Hindlimb muscle (tissue), 1 donor: Measurements from ENCODE around the gene GET3. TPM values are rescaled to one million over a fixed set of nuclear protein-coding genes. Genes with fewer than 3 reads are reported as not detected.
"Not testable (repeated sequence)": the region's sequence is repeated elsewhere in the genome, so short reads cannot be mapped to it uniquely, and the experiment has no call there.

ENCODE experiments used
- DNase-seq: peaks from one replicate; pipeline ENCODE4 v3.0.0-alpha.2; 2013
- polyA plus RNA-seq: library from polyadenylated mRNA; unstranded; fragments of 120-200 nt; gene quantifications from one replicate; pipeline ENCODE4 v1.2.1, GENCODE V29; 2013; ENCODE audit not compliant: insufficient read length

GET3 gene
- 41.1 TPM for polyA plus RNA-seq

DNA sequence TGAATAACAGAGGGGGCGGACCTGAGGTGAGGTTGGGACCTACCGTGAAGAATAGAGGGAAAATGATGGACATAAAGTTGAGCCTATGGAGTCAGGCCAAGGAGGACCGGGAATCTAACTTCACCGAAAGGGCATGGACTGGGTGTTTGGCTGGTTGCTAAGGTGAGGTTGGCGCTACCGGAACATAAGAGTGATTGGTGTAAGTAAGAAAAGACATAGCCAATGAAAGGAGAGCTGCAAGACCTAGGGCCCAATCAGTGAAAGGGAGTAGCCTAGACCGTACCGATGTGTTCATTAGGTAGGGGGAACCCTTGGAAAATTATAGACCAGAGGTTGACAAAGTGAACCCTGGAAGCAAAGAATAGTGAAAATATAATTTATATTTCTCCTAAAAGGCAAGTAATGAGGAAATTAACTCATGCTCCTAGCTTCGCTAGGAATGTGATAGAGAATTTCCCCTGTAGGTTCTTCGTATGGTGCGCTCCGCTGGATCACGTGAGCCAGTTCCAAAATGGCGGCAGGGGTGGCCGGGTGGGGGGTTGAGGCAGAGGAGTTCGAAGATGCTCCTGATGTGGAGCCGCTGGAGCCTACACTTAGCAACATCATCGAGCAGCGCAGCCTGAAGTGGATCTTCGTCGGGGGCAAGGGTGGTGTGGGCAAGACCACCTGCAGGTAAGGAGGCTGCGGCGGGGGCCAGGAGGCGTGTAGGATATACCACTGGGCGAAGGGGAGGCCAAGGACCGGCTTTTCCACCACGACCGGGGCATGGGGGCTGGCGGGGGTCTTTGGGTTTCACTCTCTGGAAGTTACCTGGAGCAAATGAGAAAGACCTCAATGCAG lies at the start of gene GET3:
Gene GET3, plus strand, starts transcription at position 503 of the 840 bp plus-strand sequence. Its CDS starts 9 bp downstream, at position 512.
- DNase-seq, result peak; percentile 93

DNA sequence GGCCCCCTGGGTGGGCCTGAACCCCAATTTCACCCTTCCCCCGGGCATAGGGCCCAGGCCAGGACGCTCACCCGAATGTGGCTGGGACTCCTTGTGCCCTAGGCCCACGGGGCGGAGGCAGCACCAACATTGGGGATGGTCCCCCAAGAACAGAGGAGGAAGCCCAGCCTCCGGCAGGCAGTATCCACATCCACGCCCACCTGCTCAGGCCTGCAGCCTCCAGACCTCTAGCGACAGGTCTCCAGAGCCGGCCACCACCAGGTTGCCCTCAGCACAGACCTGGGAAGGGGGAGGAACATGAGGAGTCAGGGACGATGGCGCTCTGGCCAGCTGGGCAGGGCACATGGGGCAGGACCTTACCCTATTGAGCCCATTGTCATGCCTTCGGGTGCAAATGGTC lies 48.3 kb upstream of the GET3 start:
- no peak for DNase-seq

DNA sequence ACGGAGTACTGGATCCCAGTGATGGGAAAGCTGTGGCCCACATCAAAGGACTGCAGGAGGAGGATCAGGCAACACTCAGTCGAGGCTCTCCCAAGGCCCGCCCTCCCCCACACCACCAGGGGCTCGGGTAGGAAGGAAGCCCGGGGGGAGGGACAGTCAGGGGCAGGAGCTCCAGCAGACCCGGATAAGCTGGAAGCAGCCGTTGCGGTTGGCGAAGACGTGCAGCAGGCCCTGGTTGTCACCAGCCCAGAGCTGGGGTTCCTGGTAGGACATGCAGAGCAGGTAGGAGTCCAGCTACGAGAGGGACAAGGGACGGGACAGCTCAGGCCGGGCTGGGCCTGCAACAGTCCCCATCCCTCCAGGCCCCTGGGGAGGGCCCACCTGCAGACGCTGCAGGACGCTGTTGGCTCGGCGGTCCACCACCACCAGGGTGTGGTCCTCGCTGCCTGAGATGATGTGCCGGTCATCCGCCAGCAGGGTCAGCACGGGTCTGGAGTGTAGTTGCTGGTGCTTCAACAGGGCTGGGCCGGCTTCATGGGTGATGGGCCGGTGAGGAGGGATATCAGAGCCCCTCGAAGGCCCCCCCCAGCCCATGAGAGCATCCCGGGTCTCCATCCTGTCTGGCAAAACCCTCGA lies 47.6 kb upstream of the GET3 start:
- no peak for DNase-seq

DNA sequence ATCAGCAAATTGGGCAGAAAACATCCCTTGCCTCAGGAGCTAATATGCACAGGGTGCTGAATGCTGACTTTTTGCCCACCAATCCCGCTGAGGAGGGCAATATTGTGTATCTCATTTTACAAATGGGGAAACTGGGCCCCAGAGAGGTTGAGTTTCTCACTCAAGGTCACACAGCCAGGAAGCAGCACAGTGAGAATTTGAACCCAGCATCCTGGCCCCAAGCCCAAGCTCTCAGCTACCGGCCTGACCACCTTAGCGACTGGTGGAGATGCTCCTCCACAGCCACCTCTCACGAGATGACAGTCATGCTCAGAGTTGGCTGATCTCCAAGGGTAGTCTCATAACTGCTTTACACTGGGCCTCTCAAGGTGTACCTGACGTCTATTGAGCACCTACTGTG lies 44.3 kb upstream of the GET3 start:
- DNase-seq, result no peak

DNA sequence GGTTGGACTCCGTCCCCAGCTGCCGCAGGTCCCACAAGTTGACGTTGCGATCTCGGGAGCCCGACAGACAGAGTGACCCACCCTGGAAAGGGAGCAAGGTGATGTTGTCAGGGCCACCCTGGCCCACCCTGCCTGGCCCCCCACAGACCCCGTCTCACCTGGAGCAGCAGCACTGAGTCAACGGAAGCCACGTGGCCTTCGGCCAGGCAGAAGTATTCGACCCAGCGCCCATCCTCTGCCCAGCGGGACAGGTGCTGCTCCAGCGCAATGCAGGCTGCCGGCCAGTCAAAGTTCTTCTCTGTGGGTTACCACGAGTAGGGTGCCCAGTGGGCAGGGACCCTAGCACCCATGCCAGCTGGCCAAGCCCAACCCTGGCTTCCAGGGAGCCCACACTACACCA lies 42.7 kb upstream of the GET3 start:
- DNase-seq, result no peak

DNA sequence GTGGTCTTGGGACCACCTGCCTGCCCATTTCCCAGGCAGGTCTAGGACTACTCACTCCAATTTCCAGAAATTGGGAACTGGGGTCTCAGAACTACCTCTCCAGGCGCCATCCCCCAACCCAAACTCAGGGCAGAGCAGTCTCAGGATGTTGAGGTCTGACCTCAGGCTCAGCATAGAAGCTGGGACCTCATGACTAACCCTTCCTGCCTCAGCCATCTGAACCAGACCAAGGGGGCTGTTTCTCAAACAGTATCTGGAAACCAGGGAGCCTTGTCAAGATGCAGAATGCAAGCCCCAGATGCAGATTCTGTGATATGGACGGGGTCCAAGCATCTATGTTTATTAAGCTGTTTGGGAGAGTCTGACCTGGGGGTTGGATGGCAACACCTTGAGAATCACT lies 42.2 kb upstream of the GET3 start:
- DNase-seq, result no peak

DNA sequence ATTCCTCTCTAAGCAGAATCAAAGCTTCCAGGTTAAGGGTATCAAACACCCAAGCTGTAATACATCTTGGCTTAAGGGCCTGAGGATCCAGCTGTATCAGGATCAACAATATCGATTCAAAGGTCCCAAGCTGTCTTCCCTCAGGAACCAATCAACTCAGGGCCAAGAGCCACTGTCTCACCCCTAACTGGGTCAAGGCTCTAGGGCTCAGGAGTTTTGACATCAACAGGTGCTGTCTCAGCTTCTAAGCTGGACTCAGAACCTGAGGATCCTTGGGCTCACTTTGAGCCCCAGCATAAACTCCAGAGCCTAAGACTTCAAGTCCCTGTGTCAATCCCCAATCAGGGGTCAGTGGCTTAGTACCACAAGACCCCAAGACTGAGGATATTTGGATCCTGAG lies 41.8 kb upstream of the GET3 start:
- DNase-seq, result no peak

DNA sequence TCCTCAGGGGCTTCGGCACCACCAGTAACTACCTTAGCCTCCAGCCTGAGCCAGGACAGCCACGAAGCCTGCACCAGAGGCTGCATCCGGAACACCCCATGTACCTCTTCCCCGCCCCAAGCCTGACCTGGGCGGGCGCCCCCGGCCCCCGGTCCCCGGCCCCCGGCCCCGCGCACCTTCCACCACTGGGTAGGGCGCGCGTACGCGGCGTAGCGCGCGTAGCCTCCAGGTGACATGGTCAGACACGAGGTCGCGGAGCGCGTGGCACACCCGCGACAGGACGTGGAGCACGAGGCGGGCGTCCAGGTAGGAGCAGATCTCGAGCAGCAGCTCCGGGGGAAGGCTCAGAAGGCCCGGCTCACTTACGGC lies 41.3 kb upstream of the GET3 start:
- no peak for DNase-seq

DNA sequence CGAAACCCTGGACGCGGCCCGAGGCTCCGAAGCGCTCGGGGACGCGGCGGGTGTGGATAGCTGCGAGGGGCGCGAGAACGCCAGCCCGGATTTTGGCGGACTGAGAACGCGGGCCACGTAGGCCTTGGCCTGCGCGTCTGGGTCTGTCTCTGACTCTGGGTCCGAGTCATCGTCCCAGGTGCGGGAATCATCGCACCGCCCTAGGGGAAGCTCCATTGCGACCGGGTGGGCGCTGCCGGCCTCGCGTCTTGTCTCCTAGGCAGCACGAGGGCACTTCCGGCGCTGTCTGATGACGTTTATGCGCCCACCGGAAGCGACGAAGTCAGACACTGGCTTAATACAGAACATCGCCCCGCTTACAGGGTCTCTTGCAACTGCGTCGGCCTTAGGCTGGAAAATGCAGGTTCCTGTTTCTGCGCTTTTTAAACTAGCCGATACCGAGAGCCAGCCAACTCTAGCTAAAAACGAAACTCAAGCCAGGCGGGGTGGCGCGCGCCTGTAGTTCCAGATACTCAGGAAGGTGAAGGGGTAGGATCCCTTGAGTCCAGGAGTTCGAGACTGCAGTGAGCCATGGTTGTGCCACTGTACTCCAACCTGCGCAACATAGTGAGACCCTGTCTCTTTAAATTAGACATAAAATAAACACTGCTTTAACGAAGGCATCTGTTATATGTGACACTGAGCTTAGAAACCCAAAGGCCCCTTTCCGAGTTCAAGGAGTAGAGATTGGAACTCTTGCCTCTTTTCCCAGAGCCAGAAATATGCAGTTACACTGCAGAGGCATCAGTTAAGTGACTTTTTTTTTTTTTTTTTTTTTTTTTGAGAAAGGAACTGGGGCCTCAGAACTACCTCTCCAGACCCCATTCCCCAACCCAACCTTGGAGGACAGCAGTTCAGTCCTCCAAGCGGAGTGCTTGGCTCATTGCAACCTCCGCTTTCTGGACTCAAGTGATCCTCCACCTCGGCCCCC lies 40.6 kb upstream of the GET3 start, which contains the start of gene FBXW9:
Gene FBXW9, minus strand, starts transcription at position 266 of the 970 bp plus-strand sequence. Its CDS starts 50 bp downstream, at position 216.
- peak; percentile 96 for DNase-seq

DNA sequence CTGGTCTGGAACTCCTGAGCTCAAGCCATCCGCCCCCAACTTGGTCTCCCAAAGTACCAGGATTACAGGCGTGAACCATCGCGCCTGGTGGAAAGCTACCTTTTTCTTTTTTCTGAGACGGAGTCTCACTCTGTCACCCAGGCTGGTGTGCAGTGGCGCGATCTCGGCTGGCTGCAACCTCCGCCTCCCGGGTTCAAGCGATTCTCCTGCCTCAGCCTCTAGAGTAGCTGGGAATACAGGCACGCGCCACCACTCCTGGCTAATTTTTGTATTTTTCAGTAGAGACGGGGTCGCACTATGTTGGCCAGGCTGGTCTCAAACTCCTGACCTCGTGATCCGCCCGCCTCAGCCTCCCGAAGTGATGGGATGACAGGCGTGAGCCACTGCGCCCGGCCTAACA lies 39.9 kb upstream of the GET3 start:
- not testable (repeated sequence) for DNase-seq

DNA sequence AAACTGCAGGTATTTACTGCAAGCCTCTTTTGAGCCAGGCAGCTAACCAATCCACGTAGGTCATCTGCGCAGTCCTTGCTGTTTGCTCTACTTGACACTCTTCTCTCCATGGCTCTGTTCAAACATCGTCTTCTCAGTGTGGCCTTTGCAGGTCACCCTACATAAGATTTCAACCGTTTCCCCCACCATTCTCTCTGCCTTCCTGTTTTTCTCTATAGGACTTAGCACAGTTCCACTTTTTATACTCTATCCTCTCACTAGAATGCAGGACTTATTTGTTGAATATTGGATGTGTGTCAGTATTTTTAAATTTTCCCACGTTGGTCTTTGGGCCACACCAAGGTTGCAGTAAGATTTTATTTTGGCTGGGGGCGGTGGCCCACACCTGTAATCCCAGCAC lies 39.2 kb upstream of the GET3 start:
- DNase-seq, result no peak

DNA sequence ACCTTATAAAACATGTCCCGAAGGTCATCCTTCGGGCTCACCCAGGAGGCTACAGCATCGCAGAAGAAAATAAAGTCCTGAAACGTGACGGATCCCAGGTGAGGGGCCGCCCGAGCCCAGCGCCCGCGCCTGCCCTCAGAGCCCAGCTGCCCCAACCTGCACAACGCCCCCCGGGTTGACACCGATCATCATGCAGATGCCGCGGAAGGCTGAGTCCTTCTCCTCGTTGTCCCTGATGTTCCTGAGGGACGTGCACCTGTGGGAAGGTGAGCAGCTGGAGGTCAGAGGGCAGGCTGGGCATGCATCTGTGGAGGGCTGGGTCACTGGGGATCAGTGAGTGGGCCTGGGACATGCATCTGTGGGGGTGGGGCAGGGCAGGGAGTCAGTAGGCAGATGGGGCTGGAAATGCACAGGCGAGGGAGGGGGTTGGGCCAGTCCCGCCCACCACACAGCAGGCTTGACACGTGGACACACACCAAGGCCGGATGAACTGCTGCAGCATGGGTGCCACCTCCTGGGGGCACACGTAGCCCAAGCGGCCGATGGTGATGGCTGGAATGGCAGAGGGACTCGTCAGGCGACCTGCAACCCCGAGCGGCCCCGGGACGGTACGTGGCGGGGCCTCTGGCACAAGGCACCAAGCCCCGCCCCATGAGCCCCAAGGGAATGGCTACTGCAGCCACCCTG lies 35.6 kb upstream of the GET3 start:
- DNase-seq, result no peak

DNA sequence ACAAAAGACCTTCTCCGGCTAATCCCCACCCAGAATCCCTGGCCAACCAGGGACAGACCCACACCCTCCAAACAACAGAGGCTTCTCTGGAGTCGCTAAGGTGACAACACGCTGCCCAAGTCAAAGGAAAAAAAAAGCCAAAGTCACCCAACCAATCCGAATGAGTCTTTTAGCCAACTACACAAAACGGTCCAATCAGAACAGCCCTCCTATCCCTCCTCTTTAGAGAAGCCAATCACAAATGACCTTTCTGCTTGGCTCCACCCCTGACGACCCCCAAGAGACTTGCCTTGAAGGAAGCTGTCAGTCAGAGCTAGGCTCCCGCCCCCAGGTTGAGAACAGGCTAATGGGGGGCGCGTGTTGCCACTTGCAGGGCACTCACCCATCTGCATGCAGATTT lies 34.3 kb upstream of the GET3 start:
- peak; percentile 40 for DNase-seq

DNA sequence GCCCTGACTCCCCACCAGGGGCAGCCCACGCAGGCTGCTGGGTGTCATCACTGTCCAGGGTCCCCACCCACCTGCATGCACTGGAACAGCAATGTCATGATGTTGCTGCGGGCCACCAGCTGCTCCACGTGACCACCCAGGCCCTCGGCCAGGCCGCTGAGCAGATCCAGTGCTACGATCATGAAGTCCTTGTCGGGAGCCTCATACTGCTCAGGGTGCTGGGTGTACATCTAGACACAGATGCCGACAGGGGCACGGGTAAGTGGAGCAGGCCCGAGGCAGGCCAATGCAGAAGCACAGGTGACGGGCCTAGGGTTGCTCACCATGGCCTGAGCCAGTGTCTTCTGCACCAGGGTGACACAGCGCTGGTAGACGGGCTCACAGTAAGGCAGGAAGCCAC lies 32.1 kb upstream of the GET3 start:
- no peak for DNase-seq

DNA sequence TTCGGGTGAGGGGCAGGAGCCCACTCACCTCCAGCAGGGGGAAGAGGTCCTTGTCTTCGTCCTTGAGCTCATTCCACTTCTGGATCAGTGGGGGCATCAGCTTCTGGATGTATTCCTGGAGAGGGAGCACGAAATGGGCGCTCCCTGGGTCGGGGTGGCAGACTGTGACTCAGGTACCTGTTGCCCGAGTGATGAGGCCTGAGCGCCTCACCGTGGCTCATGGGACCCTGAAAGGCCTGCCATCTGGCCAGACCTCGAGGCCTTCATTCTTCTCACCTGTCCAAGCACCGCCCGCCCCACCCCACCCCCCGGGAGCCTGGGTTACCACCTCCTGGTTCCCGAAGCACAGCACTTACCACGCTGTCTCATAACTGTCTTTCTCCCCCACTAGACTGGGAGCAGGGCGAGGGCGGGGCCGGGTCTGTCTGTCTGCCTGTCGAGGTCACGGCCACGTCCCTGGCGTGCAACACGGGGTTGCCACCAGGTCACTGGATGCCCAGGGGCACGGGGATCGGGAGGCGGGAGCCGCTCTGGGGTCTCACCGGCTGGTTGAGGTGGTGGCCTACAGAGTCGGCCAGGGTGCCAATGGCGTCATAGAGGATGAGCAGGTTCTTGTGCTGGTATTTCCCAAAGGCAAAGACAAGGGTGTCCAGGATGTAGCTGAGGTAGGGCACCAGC lies 31.5 kb upstream of the GET3 start:
- DNase-seq, result no peak

DNA sequence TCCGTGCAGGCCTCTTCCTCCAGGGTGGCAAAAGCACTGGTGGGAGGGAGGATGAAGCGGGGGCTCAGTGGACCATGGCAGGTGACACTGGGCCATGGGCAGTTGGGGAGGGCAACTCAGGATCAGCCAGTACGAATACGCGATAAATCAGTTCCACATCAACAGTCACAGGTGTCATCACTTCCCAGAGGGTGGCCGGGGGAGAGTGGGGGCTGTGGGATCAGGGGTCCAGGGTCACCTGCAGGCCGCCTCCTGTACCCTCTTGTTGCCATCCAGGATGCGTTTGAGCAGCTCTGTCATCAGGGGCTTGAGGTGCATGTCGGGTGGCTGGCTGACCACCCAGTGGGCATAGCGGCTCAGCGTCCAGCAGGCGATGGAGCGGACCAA lies 31.0 kb upstream of the GET3 start:
- no peak for DNase-seq

DNA sequence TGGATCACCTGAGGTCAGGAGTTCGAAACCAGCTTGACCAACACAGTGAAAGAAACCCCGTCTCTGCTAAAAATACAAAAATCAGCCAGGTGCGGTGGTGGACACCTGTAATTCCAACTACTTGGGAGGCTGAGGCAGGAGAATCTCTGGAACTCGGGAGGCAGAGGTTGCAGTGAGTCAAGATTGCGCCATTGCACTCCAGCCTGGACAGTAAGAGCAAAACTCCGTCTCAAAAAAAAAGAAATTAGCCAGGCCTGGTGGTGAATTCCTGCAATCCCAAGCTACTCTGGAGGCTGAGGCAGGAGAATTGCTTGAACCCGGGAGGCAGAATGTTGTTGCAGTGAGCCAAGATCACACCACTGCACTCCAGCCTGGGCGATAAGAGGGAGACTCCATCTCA lies 28.7 kb upstream of the GET3 start:
- no peak for DNase-seq

DNA sequence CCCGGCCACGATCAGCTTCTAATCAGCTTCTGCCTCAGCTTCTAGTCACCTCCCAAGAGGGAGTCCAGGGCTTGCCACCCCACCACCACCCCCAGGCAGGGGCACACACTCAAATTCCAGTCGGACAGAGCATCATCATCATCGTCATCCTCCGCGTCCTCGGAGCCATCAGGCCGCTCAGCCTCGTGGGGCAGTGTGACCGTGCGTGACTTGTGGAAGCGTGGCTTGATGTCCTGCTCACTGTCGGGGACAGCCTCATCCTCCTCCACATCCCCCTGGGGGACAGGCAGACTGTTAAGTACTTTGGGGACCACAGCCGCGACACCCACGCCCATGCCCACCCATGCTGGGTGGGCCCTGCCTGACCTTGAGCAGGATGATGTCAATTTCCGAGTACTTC lies 26.1 kb upstream of the GET3 start:
- DNase-seq, result no peak

DNA sequence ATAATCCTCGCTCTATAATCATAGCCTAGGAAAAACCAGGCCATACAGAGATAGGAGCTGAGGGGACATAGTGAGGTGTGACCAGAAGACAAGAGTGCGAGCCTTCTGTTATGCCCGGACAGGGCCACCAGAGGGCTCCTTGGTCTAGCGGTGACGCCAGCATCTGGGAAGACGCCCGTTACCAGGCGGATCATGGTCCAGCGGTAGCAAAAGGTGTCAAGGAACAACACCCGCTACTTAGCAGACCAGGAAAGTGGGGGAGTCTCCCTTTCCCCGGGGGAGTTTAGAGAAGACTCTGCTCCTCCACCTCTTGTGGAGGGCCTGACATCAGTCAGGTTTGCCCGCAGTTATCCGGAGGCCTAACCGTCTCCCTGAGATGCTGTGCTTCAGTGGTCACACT lies 25.2 kb upstream of the GET3 start:
- DNase-seq, result not testable (repeated sequence)

DNA sequence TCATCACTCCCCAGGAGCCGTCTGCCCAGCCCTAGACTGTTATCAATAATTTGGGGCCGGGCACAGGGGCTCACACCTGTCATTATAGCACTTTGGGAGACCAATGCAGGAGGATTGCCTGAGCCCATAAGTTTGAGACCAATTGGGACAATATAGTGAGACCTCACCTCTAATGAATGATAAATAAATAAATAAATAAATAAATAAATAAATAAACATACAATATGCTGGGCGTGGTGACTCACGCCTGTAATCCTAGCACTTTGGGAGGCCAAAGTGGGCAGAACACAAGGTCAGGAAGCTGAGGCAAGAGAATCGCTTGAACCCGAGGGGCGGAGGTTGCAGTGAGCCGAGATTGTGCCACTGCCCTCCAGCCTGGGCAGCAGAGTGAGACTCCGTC lies 24.0 kb upstream of the GET3 start:
- not testable (repeated sequence) for DNase-seq

DNA sequence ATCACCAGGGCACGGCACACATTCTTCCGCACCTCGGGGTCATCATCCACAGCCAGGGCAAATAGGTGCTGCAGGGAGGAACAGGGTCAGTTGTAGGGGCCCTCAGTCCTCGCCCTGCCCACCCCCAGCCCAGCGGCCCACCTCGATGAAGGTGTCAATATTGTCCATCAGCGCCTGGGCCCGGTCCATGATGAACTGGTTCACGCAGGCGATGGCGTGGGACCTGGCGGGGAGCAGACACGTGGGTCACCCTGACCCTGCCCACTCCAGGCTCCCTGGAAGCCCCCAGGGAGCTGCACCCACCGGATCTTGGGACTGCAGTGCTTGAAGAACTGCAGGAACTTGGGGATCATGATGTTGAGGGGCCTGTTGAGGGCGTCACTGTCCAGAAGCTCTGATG lies 22.2 kb upstream of the GET3 start:
- DNase-seq, result no peak

DNA sequence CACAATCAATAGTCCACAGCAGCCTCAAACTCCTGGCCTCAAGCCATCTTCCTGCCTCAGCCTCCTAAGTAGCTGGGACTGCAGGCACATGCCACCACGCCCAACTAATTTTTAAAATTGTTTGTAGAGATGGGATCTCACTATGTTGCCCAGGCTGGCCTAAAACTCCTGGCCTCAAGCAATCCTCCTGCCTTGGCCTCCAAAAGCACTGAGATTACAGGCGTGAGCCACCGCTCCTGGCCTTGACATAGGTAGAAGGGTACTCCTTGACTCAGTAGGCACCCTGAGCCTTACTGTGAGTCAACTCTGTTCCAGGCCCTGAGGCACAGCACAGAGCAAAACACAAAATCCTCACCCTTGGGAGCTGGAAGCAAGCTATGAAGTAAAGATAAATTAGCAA lies 21.4 kb upstream of the GET3 start:
- no peak for DNase-seq
